ENCODE measurements around the gene NFKBIA.

- TF ChIP-seq, protein P1, sequence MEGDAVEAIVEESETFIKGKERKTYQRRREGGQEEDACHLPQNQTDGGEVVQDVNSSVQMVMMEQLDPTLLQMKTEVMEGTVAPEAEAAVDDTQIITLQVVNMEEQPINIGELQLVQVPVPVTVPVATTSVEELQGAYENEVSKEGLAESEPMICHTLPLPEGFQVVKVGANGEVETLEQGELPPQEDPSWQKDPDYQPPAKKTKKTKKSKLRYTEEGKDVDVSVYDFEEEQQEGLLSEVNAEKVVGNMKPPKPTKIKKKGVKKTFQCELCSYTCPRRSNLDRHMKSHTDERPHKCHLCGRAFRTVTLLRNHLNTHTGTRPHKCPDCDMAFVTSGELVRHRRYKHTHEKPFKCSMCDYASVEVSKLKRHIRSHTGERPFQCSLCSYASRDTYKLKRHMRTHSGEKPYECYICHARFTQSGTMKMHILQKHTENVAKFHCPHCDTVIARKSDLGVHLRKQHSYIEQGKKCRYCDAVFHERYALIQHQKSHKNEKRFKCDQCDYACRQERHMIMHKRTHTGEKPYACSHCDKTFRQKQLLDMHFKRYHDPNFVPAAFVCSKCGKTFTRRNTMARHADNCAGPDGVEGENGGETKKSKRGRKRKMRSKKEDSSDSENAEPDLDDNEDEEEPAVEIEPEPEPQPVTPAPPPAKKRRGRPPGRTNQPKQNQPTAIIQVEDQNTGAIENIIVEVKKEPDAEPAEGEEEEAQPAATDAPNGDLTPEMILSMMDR (IDR thresholded peaks at IDR 0.05; ENCODE audit: borderline replicate concordance, extremely low read depth, low read length, poor library complexity, severe bottlenecking), result no peak
- TF ChIP-seq EZH2 (IDR thresholded peaks at IDR 0.05; ENCODE audit: borderline replicate concordance, low read depth, low read length, severe bottlenecking), result no peak
Measured at GRCh38 chr14:35420036-35420811, 15.7 kb upstream of the NFKBIA start.

All from DND-41 (cell line).